HG03135 (cell line): Measurements from ENCODE around the gene ZKSCAN5.
"Not testable (repeated sequence)": the region's sequence is repeated elsewhere in the genome, so short reads cannot be mapped to it uniquely, and the experiment has no call there.

ENCODE experiments used
- ATAC-seq: cut with Tn5 transposase; IDR thresholded peaks from one replicate; pipeline ENCODE4 v1.9.1; 2021; ENCODE audit warnings: mild to moderate bottlenecking, moderate library complexity; ENCODE audit not compliant: unreplicated experiment

Gene ZKSCAN5

DNA sequence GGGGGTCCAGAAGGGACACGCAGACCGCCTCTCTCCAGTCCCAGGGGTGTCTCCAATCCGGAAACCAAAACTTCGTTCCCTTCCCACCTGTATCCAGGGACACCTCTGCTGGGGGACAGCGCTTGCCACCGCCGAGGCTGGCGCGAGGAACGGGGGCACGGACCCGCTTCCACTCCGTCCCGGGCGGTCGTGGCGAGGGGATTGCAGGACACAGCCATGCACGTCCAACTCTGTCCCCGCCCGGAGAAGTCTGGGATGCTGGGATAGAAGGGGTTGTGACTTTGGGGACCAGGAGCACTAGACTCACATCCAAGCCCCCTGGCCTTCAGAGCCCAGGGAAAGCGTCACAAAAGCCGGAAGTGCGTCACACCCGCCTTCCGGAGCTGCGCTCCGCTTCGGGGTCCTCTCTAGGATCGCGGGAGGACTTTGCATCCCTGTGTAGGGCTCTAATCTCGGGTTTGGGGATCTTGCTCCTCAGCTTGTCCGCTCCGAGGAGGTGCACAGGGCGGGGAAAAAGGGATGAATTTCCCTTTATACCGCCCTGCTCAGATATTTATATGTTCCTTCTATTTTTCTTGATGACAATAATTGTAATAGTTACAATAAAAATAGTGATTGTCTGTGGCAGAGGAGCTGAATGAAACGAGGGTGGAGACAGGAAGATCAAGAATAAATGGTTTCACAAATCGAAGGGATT lies 47.5 kb downstream of the ZKSCAN5 start, which contains the start of gene FAM200A:
TSS of gene FAM200A (minus strand) at position 348 of the 697 bp plus-strand sequence. CDS start 3,707 bp downstream, outside the sequence.
- ATAC-seq = peak; percentile 87

DNA sequence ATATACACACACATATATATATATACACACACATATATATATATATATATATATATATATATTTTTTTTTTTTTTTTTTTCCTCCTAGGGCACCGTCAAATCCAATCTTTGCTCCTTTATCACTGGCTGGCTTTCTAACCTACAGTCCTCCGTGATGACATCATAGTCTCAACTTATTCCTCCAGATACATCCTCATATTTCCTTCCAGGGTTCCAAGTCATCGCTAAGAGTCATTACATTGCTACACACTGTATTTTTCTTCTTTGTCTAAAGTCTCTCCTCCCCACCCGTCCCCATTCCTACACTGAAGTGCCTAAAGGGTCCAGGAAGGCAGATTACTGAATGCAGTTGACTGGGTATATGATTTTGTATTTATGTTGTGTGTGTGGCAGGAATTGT lies 48.6 kb downstream of the ZKSCAN5 start:
- no peak for ATAC-seq

DNA sequence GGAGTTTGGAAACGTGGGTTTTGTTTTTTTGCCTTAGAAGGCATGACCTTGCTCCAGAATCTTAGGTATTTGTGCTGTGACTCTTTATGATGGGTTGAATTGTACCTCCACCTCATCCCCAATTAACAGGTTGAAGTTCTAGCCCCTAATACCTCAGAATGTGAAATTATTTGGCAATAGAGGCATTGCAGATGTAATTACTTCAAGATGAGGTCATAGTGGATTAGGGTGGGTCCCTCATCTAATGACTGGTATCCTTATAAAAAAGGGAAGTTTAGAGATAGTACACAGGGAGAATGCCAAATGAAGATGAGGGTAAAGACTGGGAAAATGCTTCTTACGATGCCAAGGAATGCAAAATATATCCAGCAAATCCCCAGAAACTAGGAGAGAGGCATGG lies 50.5 kb downstream of the ZKSCAN5 start:
- no peak for ATAC-seq

DNA sequence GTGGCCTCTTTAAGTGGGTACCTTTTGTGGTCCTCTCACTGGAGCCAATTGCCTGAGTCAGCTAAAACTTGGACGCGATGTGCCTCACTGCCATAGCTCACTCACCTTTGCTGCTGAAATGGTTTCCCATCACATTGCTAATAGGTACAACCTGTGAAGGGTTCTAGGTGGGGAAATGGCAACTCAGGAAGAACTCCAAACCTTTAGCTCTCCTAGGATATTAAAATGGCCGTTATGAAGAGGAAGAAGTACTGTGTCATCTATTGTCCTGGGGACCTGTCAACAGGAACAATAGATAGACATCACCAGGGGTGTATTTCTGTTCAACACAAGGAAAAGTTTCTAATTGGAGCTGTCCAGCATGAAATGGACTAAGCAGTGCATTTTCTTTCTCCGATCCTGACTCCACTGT lies 52.7 kb downstream of the ZKSCAN5 start:
- no peak for ATAC-seq

DNA sequence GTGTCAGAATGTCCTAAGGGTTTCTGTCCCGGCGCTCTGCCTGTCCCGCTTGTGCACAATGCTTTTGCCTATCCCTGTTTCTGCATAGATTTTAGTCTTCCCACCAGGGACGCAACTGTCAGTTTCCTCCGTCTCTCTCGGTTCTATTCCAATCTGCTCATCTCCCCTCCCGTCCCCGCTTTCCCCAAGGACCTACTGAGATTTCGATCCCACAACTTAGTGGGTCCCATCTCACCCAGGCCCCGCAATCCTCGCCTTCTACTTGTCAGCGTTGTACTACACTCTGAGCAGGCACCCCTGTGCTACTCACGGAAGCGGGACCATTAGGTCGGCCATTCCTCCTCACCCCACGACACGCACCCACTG lies 53.5 kb downstream of the ZKSCAN5 start:
- peak; percentile 52 for ATAC-seq

DNA sequence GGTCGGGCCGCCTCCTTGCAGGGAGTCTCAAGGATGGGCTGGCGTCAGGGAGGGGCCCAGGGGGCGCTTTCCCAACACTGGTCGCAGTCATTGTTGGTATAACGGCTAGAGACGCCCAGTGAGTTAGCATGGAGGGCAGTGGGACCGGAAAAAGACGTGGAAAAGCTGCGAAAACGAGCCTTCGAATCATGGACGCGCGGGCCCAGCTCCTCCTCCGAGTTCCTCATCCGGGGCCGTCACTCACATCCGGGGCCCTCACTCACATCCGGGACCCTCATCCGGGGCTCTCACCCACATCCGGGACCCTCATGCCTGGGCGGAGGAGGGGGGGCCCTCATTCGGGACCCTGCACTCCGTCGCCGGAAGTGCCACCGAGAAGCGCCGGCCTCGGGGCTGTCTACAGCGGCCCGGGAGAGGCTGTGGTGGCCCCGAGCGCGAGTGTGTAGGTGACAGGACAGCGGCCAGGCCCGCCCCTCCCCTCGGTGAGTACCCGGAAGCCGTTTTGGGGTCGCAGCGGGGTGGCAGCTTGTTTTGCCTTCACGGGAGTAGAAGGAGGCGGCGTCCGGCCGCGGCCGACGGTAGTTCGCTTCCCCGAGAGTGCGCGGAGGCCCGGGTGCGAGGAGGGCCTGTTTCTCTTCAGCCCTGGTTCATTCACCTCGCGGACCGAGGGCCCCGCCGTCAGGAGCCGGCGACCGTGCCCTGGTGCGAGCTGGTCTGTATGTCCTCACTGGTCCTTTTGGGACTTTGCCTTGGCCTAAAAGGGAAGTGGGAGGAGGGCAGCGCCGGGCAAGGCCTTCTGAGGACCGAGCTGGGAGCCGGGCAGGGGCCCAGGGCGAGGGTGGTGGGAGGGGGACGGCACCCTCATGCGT lies 54.1 kb downstream of the ZKSCAN5 start, which contains the start of gene ZNF655:
TSS of gene ZNF655 (plus strand) at position 337 of the 869 bp plus-strand sequence. CDS start 1,918 bp downstream, outside the sequence.
- peak; percentile 83 for ATAC-seq

DNA sequence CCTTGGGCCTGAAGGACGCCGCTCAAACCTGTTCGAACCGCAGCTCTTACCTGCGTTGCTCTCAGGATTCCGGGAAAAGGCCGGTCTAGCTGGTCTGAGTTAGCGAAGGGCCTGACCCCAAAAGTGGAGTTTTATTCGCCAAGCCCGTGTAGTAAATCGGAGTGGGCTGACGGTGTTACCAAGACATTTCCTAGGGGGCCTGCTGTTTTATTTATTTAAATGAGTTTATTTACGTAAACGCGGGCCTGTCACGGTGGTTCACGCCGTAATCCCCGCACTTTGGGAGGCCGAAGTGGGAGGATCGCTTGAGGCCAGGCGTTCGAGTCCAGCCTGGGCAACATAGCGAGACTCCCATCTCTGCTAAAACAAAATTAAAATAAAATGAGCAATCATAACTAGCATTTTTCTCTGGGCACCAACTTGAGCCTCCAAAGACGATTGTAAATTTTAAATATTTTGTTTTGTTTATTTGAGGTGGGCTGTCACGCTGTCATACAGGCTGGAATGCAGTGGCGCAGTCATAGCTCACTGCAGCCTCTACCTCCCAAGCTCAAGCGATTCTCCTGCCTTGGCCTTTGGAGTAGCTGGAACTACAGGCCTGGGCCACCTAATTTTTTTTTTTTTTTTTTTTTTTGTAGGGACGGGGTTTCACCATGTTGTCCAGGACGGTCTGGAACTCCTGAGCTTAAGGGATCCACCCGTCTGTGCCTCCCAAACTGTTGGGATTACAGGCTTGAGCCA lies 54.9 kb downstream of the ZKSCAN5 start:
- ATAC-seq = no peak

DNA sequence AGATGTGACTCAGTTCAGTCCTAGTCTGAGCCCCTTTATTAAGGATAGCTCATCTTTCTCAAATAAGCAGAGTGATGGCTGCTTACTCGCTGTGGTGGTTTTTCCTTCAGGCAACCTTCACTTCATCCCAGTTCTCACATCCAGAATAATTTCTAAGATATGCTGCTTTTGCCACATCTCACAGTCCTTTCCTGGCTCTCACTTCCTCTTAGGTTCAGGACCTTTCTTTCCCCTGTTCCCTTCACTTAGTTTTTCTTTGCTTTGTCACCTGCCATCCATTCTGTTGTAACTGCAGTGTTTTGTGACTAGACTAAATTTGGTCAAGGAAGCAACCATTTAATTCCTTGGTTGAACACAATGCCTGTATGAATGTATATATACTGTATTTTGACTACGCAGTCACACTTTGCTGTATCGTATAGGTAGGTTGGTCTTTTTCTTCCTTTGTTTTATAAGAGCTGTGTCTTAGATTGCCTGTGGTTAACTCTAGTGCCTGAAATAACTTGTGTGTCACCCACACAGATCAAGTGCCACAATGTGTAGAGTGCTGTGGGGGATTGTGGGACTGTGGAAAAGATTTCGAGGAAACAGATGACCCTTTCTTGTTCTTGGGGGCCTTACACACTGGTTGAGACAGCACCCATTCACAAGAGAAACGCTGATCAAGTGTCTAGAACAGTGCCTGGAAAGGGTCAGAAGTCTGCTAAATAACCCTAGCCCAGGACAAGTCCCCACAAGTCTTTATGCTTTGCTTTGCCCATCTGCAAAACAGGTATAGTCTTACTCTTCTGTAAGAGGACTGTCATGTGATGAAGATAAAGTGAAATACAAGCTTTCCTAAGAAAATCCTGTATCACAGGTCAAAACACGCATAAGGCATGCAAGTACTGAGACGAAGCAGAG lies 56.6 kb downstream of the ZKSCAN5 start:
- no peak for ATAC-seq

DNA sequence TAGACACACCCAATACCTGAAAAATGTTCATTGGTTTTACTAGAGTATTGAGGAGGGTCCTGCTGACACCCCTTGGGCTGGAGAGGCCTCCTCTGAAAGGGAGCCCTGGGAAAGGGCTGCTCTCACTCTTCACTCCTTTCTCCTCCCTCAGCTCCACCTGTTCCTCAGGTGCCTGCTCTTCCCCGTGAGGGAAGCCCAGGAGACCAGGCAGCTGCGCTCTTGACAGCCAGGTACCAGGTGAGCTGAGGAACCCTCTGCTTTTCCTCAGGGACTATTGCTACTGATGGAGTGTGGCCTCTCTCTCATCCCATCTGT lies 57.2 kb downstream of the ZKSCAN5 start:
- no peak for ATAC-seq

DNA sequence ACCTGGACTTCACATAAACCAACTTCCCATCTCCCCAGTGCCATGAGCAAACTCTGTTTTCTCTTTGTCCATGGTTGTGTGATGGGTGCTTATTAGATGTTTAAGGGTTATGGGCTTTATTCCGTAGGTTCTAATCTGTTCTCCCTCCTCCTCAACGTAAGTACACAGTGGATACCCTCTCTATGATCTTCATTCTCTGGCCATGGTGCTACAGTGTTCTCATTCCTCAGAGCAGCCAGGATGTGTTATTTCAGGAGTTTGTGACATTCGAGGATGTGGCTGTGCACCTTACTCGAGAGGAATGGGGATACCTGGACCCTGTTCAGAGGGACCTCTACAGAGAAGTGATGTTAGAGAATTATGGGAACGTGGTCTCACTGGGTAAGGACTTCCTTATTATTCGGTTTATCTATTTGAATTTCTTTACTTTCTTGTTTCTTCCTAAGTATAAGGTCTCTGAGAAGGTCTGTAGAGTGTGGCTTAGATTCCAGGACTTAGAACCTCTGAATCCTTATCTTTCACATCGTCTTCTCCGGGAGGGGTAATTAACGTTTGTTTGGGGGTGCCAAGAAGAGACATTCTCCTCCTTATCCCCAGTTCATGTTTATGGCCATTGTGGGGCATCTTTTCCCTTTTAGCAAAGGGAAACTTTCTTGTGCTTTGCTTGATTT lies 57.8 kb downstream of the ZKSCAN5 start:
- ATAC-seq = no peak

DNA sequence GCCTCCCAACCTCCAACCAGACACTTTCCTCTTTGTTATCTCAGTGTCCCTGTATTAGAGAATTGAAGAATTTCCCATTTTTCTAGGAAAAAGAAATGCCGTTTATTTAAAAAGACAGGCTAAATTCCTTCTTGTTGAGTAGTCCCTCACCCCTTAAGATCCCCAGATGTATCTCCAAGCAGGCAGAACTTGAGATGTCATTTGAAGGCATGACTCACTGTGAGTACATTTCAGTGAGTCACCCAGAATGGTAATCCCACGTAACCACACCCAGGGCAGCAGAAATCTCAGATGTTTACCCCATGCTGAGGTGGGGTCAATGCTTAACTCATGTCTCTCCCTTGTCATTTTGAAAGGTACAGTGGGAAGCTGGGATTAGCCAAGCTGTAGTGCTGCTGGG lies 58.4 kb downstream of the ZKSCAN5 start:
- ATAC-seq = no peak

DNA sequence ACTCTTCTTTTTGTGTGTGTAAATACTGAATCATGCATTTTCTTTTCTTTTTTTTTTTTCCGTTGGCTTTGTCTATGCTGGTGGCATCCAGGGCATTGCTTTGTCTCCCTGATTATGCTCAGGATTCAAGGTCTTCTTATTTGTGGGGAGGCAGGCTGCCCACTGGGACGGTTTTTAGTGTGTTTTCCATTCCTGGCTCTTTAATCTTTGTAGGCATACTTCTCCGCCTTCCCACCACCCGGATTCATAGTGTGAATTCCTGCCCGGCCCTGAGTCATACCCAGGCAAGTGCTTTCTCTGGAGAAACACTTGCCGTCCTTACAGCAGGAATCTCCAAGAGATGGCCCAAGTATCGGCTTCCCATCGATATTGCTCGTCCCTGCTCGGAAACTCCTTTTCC lies 59.2 kb downstream of the ZKSCAN5 start:
- ATAC-seq = no peak

DNA sequence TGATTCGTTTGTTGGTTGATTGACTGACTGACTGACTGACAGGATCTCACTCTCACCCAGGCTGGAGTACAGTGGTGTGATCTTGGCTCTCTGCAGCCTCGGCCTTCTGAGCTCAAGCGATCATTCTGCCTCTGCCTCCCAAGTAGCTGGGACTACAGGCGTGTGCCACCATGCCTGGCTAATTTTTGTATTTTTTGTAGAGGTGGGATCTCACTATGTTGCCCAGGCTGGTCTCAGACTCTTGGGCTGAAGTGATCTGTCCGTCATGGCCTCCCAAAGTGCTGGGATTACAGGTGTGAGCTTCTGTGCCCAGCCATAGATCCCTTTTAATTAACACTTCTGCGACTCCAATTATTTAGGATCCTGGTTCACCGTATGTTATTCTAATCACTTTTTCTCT lies 64.3 kb downstream of the ZKSCAN5 start:
- ATAC-seq = not testable (repeated sequence)

DNA sequence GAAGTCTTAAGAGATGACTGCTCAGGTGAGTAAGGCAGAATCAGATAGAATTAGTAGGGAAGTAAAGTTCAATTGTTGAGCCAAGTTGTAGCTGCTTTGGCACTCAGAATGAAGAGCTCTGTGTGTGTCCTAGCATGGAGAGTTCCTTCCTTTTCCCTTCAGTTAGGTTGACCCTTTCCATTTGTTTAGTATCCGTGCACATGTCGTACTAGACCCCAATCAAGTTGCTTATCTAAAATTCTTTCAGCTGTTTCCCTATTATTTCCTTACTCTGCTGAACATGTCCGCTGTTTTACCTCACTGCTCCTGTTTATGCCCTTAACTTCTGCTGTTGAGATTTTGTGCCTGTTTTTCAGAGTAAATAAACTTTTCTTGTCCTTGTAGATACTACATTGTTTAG lies 67.3 kb downstream of the ZKSCAN5 start:
- ATAC-seq = no peak

DNA sequence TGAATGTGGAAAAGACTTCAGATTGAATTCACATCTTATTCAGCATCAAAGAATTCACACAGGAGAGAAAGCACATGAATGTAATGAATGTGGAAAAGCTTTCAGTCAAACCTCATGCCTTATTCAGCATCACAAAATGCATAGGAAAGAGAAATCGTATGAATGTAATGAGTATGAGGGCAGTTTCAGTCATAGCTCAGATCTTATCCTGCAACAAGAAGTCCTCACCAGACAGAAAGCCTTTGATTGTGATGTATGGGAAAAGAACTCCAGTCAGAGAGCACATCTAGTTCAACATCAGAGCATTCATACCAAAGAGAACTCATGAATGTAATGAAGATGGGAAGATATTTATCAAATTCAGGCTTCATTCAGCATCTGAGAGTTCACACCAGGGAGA lies 68.8 kb downstream of the ZKSCAN5 start:
- ATAC-seq = no peak

DNA sequence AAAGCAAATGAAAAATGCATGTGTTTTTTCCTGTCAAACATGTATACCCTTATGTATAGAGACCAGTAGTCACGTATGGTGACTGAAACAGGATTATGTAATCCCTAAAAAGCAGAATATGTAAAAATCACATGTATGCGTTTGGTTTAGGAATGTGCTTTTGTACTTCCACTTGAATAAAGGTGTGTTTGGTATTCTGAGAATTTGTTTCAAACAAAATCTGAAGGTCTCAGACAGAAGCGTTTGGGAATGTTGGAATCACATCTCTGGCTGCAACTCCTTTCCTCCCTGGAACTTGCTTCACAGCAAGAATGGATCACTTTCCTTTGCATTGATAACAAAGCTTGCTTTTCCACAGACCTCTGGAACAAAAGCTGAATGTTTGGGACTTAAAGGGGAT lies 71.8 kb downstream of the ZKSCAN5 start:
- ATAC-seq = no peak

DNA sequence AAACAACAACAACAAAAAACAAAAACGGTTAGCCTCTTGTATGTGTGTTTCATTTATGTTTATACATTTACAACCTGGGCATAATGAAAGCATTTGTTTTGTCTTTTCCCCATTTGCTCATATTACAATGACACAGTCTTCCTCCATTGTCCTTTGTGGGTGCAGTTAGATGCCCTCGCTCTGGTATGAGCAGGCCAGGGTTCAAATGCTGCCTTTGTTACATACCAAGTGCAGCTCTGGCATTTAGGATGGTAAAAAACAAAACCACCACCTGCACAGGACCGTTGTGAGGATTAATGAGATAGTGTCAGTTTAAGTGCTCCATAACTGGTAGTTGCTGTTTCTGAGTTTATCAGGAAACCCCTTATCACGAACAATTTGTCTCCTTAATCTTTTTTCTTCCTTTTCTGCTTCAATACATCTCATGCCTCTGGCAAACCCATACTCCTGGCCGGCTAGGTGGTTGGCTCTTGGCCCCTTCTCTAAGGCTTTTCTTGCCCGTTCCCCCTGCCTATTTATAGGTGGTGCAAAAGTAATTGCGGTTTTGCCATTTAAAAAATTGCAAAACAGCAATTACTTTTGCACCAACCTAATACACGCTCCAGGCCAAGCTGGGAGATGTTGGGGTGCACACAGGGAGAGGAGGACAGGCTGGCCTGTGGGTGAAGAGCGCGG lies 75.0 kb downstream of the ZKSCAN5 start:
- no peak for ATAC-seq

DNA sequence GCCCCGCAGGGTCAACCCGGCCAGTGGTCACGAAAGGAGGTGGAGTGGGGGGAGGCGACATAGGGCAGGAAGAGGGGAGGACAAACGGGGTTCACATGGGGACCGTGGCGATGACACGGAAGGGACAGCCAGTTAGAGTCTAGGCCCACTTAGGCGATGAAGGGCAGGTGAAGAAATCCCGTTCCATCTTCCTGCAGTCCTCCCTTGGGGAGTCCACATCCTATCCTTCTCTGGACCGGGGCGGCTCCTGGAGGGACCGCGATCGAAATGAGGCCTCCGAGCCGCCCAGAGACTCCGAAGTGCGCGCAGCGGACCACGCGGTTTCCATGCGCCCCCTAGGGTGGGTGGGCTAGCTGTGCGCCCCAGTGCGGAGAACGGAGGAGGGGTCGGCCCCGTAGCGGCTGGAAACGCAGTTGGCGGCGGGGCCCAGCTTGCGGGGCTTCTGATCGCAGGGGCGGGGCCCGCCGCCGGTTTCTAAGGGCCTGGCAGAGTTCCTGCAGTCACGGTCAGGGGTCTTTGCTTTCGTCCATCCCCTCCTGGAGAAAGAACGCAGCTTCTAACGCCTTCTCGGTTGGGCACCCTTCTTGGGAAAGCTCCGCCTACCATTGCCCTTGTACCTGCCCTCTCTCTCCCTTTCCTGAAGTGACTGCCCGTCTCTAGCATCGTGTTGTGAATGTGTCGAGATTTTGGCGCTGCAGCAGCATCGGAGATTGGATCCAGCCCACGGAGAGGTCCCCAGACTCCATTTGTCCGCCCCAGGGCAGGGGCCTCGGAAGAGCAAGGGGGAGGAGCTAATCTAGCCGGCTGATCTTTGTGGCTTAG lies 75.7 kb downstream of the ZKSCAN5 start:
- no peak for ATAC-seq
